PC-9 (cell line): Measurements from ENCODE around the gene PLA2G2A. TPM values are rescaled to one million over a fixed set of nuclear protein-coding genes. Genes with fewer than 3 reads are reported as not detected.
A peak's percentile ranks its signal among the peaks of the same experiment; 100 is the strongest.

Experiments
- BruUV-seq: library from RNA; stranded (reverse); fragments of 400-500 nt; replicated peaks from 2 replicates; lab custom pipeline; 2021; lab: Mats Ljungman, UMichigan
- CTCF ChIA-PET: fragments of 300-600 bp; sonication (Branson Sonifier 250); formaldehyde crosslinking; loops from one replicate; lab custom pipeline; 2022; ENCODE audit warnings: antibody characterized with exemption; lab: Charles Lee
- POLR2A ChIA-PET: fragments of 300-600 bp; sonication (Branson Sonifier 250); formaldehyde crosslinking; loops from one replicate; lab custom pipeline; 2022; ENCODE audit warnings: antibody characterized with exemption; ENCODE audit not compliant: unreplicated experiment; lab: Charles Lee
- DNase-seq, 2 experiments: peaks; one replicate each; pipeline versions ENCODE4 v3.0.0 to v3.0.0-alpha.2; 2015 to 2022; ENCODE audit warnings: mixed read lengths in 1 of 2
- H2AFZ ChIP-seq: fragments of 200-600 bp; sonication (generic); 2 replicates; pipeline ENCODE4 v1.8.1; 2017; ENCODE audit warnings: antibody characterized with exemption
- H3F3A ChIP-seq: fragments of 200-600 bp; sonication (generic); 2 replicates; pipeline ENCODE4 v1.8.1; 2017; ENCODE audit warnings: antibody characterized with exemption, mild to moderate bottlenecking, low read depth; ENCODE audit not compliant: insufficient read depth
- H3K27ac ChIP-seq: fragments of 200-600 bp; sonication (generic); 2 replicates; pipeline ENCODE4 v1.6.1; 2016; ENCODE audit warnings: mixed run types
- H3K27me3 ChIP-seq: fragments of 200-600 bp; sonication (generic); 2 replicates; pipeline ENCODE4 v1.6.1; 2016; ENCODE audit warnings: low read depth, mixed run types; ENCODE audit not compliant: insufficient read depth
- H3K36me3 ChIP-seq: fragments of 200-600 bp; sonication (generic); 2 replicates; pipeline ENCODE4 v1.6.1; 2016; ENCODE audit warnings: low read depth, mixed run types
- H3K4me1 ChIP-seq: fragments of 200-600 bp; sonication (generic); replicated peaks from 2 replicates; pipeline ENCODE4 v1.6.1; 2016; ENCODE audit warnings: mixed run types; ENCODE audit not compliant: insufficient read depth
- H3K4me2 ChIP-seq: fragments of 200-600 bp; sonication (generic); 2 replicates; pipeline ENCODE4 v1.6.1; 2017; ENCODE audit warnings: mixed run types
- H3K4me3 ChIP-seq: fragments of 200-600 bp; sonication (generic); 2 replicates; pipeline ENCODE4 v1.6.1; 2016; ENCODE audit warnings: mixed run types
- H3K79me2 ChIP-seq: fragments of 200-600 bp; sonication (generic); 2 replicates; pipeline ENCODE4 v1.6.1; 2017; ENCODE audit warnings: low read depth, mixed run types
- H3K9me2 ChIP-seq: fragments of 200-600 bp; sonication (generic); 2 replicates; pipeline ENCODE4 v1.8.1; 2017; ENCODE audit warnings: mild to moderate bottlenecking; ENCODE audit not compliant: insufficient read depth
- H3K9me3 ChIP-seq: fragments of 200-600 bp; sonication (generic); 2 replicates; pipeline ENCODE4 v1.8.1; 2016; ENCODE audit warnings: low read depth; ENCODE audit not compliant: insufficient read depth
- H4K20me1 ChIP-seq: fragments of 200-600 bp; sonication (generic); 2 replicates; pipeline ENCODE4 v1.8.1; 2017; ENCODE audit not compliant: insufficient read depth
- CTCF ChIP-seq: fragments of 200-600 bp; sonication (generic); conservative IDR thresholded peaks from 2 replicates; pipeline ENCODE4 v1.6.1; 2017; ENCODE audit warnings: mixed run types, antibody characterized with exemption, mild to moderate bottlenecking, moderate library complexity
- EZH2 ChIP-seq: fragments of 200-600 bp; sonication (generic); IDR thresholded peaks from 2 replicates; pipeline ENCODE4 v1.8.0; 2017; ENCODE audit warnings: antibody characterized with exemption, low read depth
- intact Hi-C: fragments of 100-400 bp; cut with micrococcal nuclease; formaldehyde crosslinking; loops from one replicate; pipeline ENCODE4 v1.10.0; 2022; ENCODE audit not compliant: unreplicated experiment
- total RNA-seq: library from RNA; stranded (reverse); gene quantifications from 2 replicates; pipeline ENCODE4 v1.2.3, GENCODE V29; 2021

The PLA2G2A gene
- total RNA-seq, 1 experiment from 2014 or later = not detected

GRCh38 chr1:19926296-19927129 is 52.9 kb downstream of the PLA2G2A start:
- no peaks in the 10 kb centered on the region for H3K36me3 ChIP-seq
- no peaks in the 10 kb centered on the region for H3K9me2 ChIP-seq
- peak; percentile 64 to 87 for DNase-seq
- ChIA-PET POLR2A (interaction anchor here (0.6 kb wide), 1 partner anchor 48 kb away, joined by 3 read pairs; no protein-coding TSS in a partner anchor), CTCF (no interaction called here)
- H3K4me3 ChIP-seq = no peak overlapping the region
- TF ChIP-seq EZH2 (no peak), CTCF (no peak)
- H3K27me3 ChIP-seq = no peaks in the 10 kb centered on the region
- intact Hi-C loops = loop anchor here (10.0 kb wide), 1 partner anchor 708 kb away; the partner anchor contains the start of gene PINK1
- no peak overlapping the region for H2AFZ ChIP-seq
- BruUV-seq = no TSS peak
- H3K27ac ChIP-seq = peak overlapping the region; percentile 92
- H3K4me1 ChIP-seq = peaks cover 64% of the 10 kb centered on the region
- no peaks in the 10 kb centered on the region for H3K79me2 ChIP-seq
- H3F3A ChIP-seq = peaks cover 33% of the 10 kb centered on the region
- H4K20me1 ChIP-seq = no peaks in the 10 kb centered on the region
- no peaks in the 10 kb centered on the region; the same call in 1 of the 2 replicates for H3K9me3 ChIP-seq
- H3K4me2 ChIP-seq = peak overlapping the region; percentile 78

Other genes starting within 250 kb of the PLA2G2A start
- 22.6 and 22.7 TPM in 2 replicates for gene TMCO4, start 179.7 kb downstream of the PLA2G2A start, total RNA-seq
- gene RNF186, start 164.3 kb downstream of the PLA2G2A start, total RNA-seq = not detected in 2 replicates
- 8.5 and 9.7 TPM in 2 replicates for gene OTUD3, start 97.2 kb downstream of the PLA2G2A start, total RNA-seq
- not detected in 2 replicates for gene PLA2G2E, start 56.0 kb downstream of the PLA2G2A start, total RNA-seq
- gene PLA2G5, start 90.6 kb upstream of the PLA2G2A start, total RNA-seq = not detected in 2 replicates
- gene PLA2G2D, start 139.9 kb upstream of the PLA2G2A start, total RNA-seq = not detected in 2 replicates
- 0.20 TPM in 1 of 2 replicates, not detected in the other for gene PLA2G2F, start 159.7 kb upstream of the PLA2G2A start, total RNA-seq
- gene UBXN10, start 206.5 kb upstream of the PLA2G2A start, total RNA-seq = 9.4 and 11.9 TPM in 2 replicates
- 0.48 and 0.55 TPM in 2 replicates for gene PLA2G2C, start 206.9 kb upstream of the PLA2G2A start, total RNA-seq